H1 (cell line): ENCODE data around the gene RFX5.

ENCODE experiments used
- BRCA1 ChIP-seq: IDR thresholded peaks from 2 replicates; pipeline ENCODE4 v1.6.1; 2012; ENCODE audit warnings: low read depth, low read length, improper control_type of control experiment
- KDM1A ChIP-seq: fragments of 200-600, 300-600 bp; sonication (generic); IDR thresholded peaks from 2 replicates; pipeline ENCODE4 v1.7.1; 2016; ENCODE audit warnings: mild to moderate bottlenecking, low read length, borderline replicate concordance
- POLR2A ChIP-seq, 2 experiments: IDR thresholded peaks; 1 replicate in 1 of 2; 2 replicates in 1 of 2; pipeline ENCODE4 v1.6.1; 2011; ENCODE audit warnings: low read depth in 2 of 2, low read length in 2 of 2, mild to moderate bottlenecking in 2 of 2; ENCODE audit errors: control extremely low read depth in 1 of 2
- RFX5 ChIP-seq: IDR thresholded peaks from 2 replicates; pipeline ENCODE4 v1.6.1; 2011; ENCODE audit warnings: low read depth, low read length, improper control_type of control experiment, borderline replicate concordance
- SIN3A ChIP-seq, 2 experiments: IDR thresholded peaks in 1 of 2; conservative IDR thresholded peaks in 1 of 2; 2 replicates each; pipeline ENCODE4 v1.6.1; 2011 to 2012; ENCODE audit warnings: low read length in 2 of 2, improper control_type of control experiment in 1 of 2, low read depth in 1 of 2, mild to moderate bottlenecking in 1 of 2
- TAF1 ChIP-seq: IDR thresholded peaks from 2 replicates; pipeline ENCODE4 v1.6.1; 2011; ENCODE audit warnings: mild to moderate bottlenecking, low read depth, low read length

GRCh38 chr1:151372058-151372934, 25.2 kb upstream of the RFX5 start, which contains the start of gene SELENBP1:
- TF ChIP-seq TAF1 (peak; percentile 61), KDM1A (peak; percentile 24; the same call in 1 of the 2 replicates), POLR2A (IDR thresholded peaks at IDR 0.05; ENCODE audit: control extremely low read depth in 1 of 2, low read depth in 2 of 2, low read length in 2 of 2) (peak in 1 of 2 experiments; percentile 73; a peak in 2 of 3 replicates), BRCA1 (no peak), RFX5 (no peak), SIN3A (conservative IDR thresholded peaks at IDR 0.05 in 1 of 2, IDR thresholded peaks at IDR 0.05 in 1 of 2; ENCODE audit: low read depth in 1 of 2, low read length in 2 of 2) (no peak)
